Fibroblast of lung (primary cell): ENCODE measurements around the gene COX7A2L.

Experiments used
- CTCF ChIP-seq, 2 donors: IDR thresholded peaks in 1 of 2; conservative IDR thresholded peaks in 1 of 2; 1 replicate in 1 of 2; 2 replicates in 1 of 2; pipeline ENCODE4 v1.5.1; 2011 to 2012; ENCODE audit warnings: low read length in 2 of 2, control low read depth in 1 of 2, inconsistent platforms in 1 of 2, low read depth in 1 of 2, mild to moderate bottlenecking in 1 of 2
- EZH2 ChIP-seq: IDR thresholded peaks from 2 replicates; pipeline ENCODE4 v1.5.1; 2012; ENCODE audit warnings: low read length, control low read depth, mild to moderate bottlenecking; ENCODE audit errors: missing control alignments

GRCh38 chr2:42371611-42372473 is 10.8 kb upstream of the COX7A2L start:
- TF ChIP-seq CTCF (conservative IDR thresholded peaks at IDR 0.05 in 1 of 2, IDR thresholded peaks at IDR 0.05 in 1 of 2; ENCODE audit: low read depth in 1 of 2, low read length in 2 of 2): no peak
- TF ChIP-seq EZH2: no peak
